Adrenal gland (tissue), 12 donors: Measurements from ENCODE around the gene C12orf57. TPM values are rescaled to one million over a fixed set of nuclear protein-coding genes. Genes with fewer than 3 reads are reported as not detected.

Experiments
- DNase-seq, 7 donors: peaks; one replicate each; pipeline ENCODE4 v3.0.0-alpha.2; 2019 to 2020
- H3K27ac ChIP-seq, 5 donors: fragments of 200-600 bp; sonication (generic) in 4 of 5; 1 replicate in 3 of 5; 2 replicates in 2 of 5; pipeline versions ENCODE4 v1.5.1 to v1.8.0; 2016 to 2020; ENCODE audit warnings: mild to moderate bottlenecking in 1 of 5
- H3K27me3 ChIP-seq: fragments of 200-600 bp; 2 replicates; pipeline ENCODE4 v1.8.0; 2021
- H3K36me3 ChIP-seq, 2 donors: fragments of 200-600 bp; replicated peaks in 1 of 2; 1 replicate in 1 of 2; 2 replicates in 1 of 2; pipeline versions ENCODE4 v1.5.1 to v1.8.0; 2018 to 2022
- H3K4me1 ChIP-seq, 2 donors: fragments of 200-600 bp; replicated peaks in 1 of 2; 1 replicate in 1 of 2; 2 replicates in 1 of 2; pipeline versions ENCODE4 v1.5.1 to v1.8.0; 2018 to 2021
- H3K4me3 ChIP-seq, 4 donors: fragments of 200-600 bp; sonication (generic) in 3 of 4; one replicate each; pipeline ENCODE4 v1.5.1; 2016 to 2018
- H3K9me3 ChIP-seq, 3 donors: fragments of 200-600 bp; sonication (generic) in 1 of 3; replicated peaks in 1 of 3; 1 replicate in 2 of 3; 2 replicates in 1 of 3; pipeline versions ENCODE4 v1.5.1 to v1.8.0; 2016 to 2021
- POLR2A ChIP-seq, 2 donors: fragments of 450-650 bp; IDR thresholded peaks; one replicate each; pipeline ENCODE4 v1.6.1; 2017; ENCODE audit warnings: antibody characterized with exemption in 2 of 2, mild to moderate bottlenecking in 2 of 2, moderate library complexity in 1 of 2
- WGBS, 4 donors: extraction: QIAGEN DNeasy Blood & Tissue Kit in 2 of 4; methylation state at CpG; one replicate each; pipeline versions ENCODE4 v1.1.5 to v1.1.7; 2013 to 2017; 5-methylcytosine and 5-hydroxymethylcytosine counted together
- intact Hi-C, 2 donors: fragments of 100-400 bp; cut with DNase I; formaldehyde crosslinking; loops; one replicate each; pipeline versions ENCODE4 v1.14.1 to v1.15.0; 2022 to 2023
- polyA plus RNA-seq, 3 donors: library from polyadenylated mRNA; stranded (reverse); fragments of 200-250 nt in 2 of 3; fragments of 350-450 nt in 1 of 3; fragmentation: Illumina TruSeq in 1 of 3; extraction: RNeasy Lipid Tissue Mini Kit (QIAGEN cat#74804) in 1 of 3; gene quantifications; one replicate each; pipeline ENCODE4 v1.2.3, GENCODE V29; 2013 to 2014
- total RNA-seq, 9 donors: library from RNA; depleted of rRNA in 4 of 9; stranded (reverse); fragments of >200 nt in 4 of 9; fragments of 120-200 nt in 1 of 9; fragmentation: NEBNext Ultra II Directional in 1 of 9; extraction: Animal tissue kit (Norgen Biotek cat#: 25700) in 1 of 9; gene quantifications; one replicate each; pipeline versions ENCODE4 v1.1.0 to v1.2.4, GENCODE V29; 2013 to 2023
- TF ChIP-seq, protein P1 (sequence below), 6 experiments: fragments of 450-650 bp in 4 of 6; fragments of 200-600 bp in 2 of 6; sonication (generic) in 1 of 6; IDR thresholded peaks; 1 replicate in 5 of 6; 2 replicates in 1 of 6; pipeline versions ENCODE4 v1.5.1 to v1.8.0; 2016 to 2021; ENCODE audit warnings: antibody characterized with exemption in 6 of 6, mild to moderate bottlenecking in 2 of 6, moderate library complexity in 1 of 6
- donor health status: healthy with polysubstance abuse.
- donor health status: Bipolar disorder and iron deficiency.
- donor health status: DM: yes; HTN: yes; CAD: no.
- donor health status: DM: no; HTN: no; CAD: no.
- donor health status: DM: no; HTN: no; CAD: no.
- donor health status: DM: yes; HTN: yes; CAD: no.

Gene C12orf57
- total and polyA plus RNA-seq, 12 donors, result 58.4 to 505 (median 277) TPM

DNA sequence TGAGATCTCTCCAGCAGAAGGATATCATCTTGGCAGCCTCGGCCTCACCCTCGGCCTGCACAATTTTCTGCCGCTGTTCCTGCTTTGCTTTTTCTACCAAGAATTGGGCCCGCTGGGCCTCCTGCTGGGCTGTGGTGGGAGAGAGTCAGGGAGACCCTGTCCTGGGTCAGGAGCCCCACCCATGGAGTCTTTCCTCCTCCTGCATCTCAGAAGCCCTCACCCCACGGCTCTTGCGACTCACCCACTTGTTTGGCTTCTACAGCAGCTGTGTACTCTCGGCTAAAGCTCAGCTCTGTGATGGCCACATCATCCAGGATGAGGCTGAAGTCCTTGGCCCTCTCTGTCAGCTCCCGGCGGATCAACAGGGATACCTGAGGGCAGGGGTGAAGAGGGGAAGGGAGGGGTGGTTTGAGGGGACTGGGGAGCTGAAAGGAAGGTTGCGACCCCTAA lies 23.9 kb downstream of the C12orf57 start:
- H3K9me3 ChIP-seq, result no peaks in the 10 kb centered on the region
- peaks cover 30 to 33% of the 10 kb centered on the region in 2 donors for H3K4me1 ChIP-seq
- H3K27me3 ChIP-seq, result no peaks in the 10 kb centered on the region
- peak overlapping the region in 1 of 5 donors; percentile 96 for H3K27ac ChIP-seq
- 75 to 82% (median 77%) methylated on average over 9 to 10 of the region's 10 CpGs for WGBS, 4 donors
- intact Hi-C loops, result loop anchor here in 1 of 2 donors (10.0 kb wide), 1 partner anchor 147 kb away; no protein-coding TSS in a partner anchor
- H3K36me3 ChIP-seq, result peaks cover 0 to 35% of the 10 kb centered on the region in 2 donors
- TF ChIP-seq, protein P1, sequence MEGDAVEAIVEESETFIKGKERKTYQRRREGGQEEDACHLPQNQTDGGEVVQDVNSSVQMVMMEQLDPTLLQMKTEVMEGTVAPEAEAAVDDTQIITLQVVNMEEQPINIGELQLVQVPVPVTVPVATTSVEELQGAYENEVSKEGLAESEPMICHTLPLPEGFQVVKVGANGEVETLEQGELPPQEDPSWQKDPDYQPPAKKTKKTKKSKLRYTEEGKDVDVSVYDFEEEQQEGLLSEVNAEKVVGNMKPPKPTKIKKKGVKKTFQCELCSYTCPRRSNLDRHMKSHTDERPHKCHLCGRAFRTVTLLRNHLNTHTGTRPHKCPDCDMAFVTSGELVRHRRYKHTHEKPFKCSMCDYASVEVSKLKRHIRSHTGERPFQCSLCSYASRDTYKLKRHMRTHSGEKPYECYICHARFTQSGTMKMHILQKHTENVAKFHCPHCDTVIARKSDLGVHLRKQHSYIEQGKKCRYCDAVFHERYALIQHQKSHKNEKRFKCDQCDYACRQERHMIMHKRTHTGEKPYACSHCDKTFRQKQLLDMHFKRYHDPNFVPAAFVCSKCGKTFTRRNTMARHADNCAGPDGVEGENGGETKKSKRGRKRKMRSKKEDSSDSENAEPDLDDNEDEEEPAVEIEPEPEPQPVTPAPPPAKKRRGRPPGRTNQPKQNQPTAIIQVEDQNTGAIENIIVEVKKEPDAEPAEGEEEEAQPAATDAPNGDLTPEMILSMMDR (IDR thresholded peaks at IDR 0.05), result no peak
- no peak for TF ChIP-seq POLR2A (IDR thresholded peaks at IDR 0.05)
- H3K4me3 ChIP-seq, result no peak overlapping the region
- DNase-seq, result no peak

DNA sequence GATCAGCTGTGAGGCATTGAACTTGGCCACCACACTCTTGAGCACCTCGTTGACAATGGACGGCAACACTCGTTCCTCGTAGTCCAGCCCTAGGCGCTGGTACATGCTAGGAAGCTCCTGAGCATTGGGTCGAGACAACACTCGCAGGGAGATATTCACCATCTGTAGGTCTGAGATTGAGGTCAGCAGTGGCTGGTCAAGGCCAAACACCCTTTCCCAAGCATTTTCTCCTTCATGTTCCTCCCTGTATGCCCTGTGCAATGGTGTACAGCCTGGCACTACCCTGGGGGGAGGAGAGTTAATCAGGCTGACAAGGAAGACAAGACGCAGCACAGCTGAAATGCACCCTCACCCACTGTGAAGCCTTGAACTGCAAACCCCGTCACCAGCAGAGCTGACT lies 24.6 kb downstream of the C12orf57 start:
- H3K27ac ChIP-seq, result peak overlapping the region in 1 of 5 donors; percentile 96
- intact Hi-C loops, result loop anchor here in 1 of 2 donors (10.0 kb wide), 1 partner anchor 146 kb away; no protein-coding TSS in a partner anchor
- H3K9me3 ChIP-seq, result no peaks in the 10 kb centered on the region
- no peak for DNase-seq
- no peak for TF ChIP-seq POLR2A (IDR thresholded peaks at IDR 0.05)
- H3K27me3 ChIP-seq, result no peaks in the 10 kb centered on the region
- peaks cover 0 to 35% of the 10 kb centered on the region in 2 donors for H3K36me3 ChIP-seq
- peaks cover 30 to 33% of the 10 kb centered on the region in 2 donors for H3K4me1 ChIP-seq
- 50 to 71% (median 67%) methylated on average over 4 to 9 of the region's 9 CpGs for WGBS, 4 donors
- H3K4me3 ChIP-seq, result no peak overlapping the region

DNA sequence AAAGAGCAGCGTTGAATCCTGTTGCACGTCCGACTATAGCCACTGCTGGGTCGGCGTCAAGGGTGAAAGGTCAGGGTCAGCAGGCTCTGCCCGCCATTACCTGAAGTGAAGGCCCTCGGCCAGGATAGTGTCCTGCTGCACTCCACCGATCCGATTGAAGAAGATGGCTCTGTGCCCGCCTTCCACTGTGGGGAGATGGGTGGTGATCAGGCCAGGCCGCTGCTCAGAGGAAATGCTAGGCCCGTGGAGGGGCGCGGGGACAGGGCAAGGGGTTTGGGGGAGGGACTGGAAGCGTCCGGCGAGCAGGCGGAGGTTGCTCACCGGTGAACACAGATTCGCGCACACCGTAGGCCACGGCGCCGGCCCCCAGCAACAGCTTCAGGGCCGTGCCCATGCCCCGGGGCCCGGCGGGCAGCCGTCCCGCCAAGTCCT lies 26.3 kb downstream of the C12orf57 start:
- intact Hi-C loops, result no loop called here
- peaks cover 0 to 49% of the 10 kb centered on the region in 2 donors for H3K36me3 ChIP-seq
- DNase-seq, result peak in 5 of 7 donors; percentile 46 to 67 (median 55)

DNA sequence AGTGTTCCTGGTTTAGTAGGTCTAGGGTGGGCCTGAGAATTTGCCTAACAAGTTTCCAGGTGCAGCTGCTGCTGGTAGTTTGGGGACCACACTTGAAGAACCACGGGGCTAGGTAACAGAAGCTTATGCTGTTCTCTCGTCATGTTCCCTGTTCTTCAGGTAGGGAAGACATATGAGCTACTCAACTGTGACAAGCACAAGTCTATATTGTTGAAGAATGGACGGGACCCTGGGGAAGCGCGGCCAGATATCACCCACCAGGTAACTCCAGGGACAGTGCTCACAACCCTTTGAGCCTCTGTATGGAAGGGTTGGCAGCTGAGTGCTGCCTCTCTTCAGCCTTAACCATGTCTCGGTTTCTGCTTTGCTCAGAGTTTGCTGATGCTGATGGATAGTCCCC lies 30.4 kb downstream of the C12orf57 start:
- TF ChIP-seq, protein P1 (IDR thresholded peaks at IDR 0.05), result no peak
- TF ChIP-seq POLR2A (IDR thresholded peaks at IDR 0.05), result no peak
- peak in 1 of 7 donors; percentile 5 for DNase-seq
- H3K36me3 ChIP-seq, result peaks cover 0 to 54% of the 10 kb centered on the region in 2 donors
- H3K27ac ChIP-seq, result no peak overlapping the region
- H3K4me3 ChIP-seq, result no peak overlapping the region
- intact Hi-C loops, result no loop called here
- 88 to 100% (median 91%) methylated on average over 4 to 6 of the region's 6 CpGs for WGBS, 4 donors
- H3K4me1 ChIP-seq, result peaks cover 15 to 17% of the 10 kb centered on the region in 2 donors
- no peaks in the 10 kb centered on the region for H3K9me3 ChIP-seq
- H3K27me3 ChIP-seq, result no peaks in the 10 kb centered on the region

More for the DNA sequence above, 26.3 kb downstream of the C12orf57 start:
- no peaks in the 10 kb centered on the region for H3K27me3 ChIP-seq
- TF ChIP-seq, protein P1 (IDR thresholded peaks at IDR 0.05), result no peak
- no peak for TF ChIP-seq POLR2A (IDR thresholded peaks at IDR 0.05)
- peak overlapping the region; percentile 5 to 96 (median 88) for H3K27ac ChIP-seq
- peak overlapping the region; percentile 78 to 94 (median 94) for H3K4me3 ChIP-seq
- 0 to 1% (median 0%) methylated on average over 18 to 31 of the region's 31 CpGs; no CpG with 5 or more reads in 1 of the 4 donors for WGBS, 4 donors
- H3K4me1 ChIP-seq, result peaks cover 26 to 27% of the 10 kb centered on the region in 2 donors
- no peaks in the 10 kb centered on the region for H3K9me3 ChIP-seq
